K562 (cell line): ENCODE results near the gene TBX3.

ENCODE experiments used
- ETV5 ChIP-seq: sonication (generic); formaldehyde crosslinking; IDR thresholded peaks from 2 replicates; pipeline ENCODE4 v1.4.0; 2020; ENCODE audit warnings: low read depth, mild to moderate bottlenecking, missing genetic modification reagents
- IRF1 ChIP-seq: sonication (generic); formaldehyde crosslinking; IDR thresholded peaks from 2 replicates; pipeline ENCODE4 v1.8.0; 2022; ENCODE audit warnings: missing genetic modification reagents, mild to moderate bottlenecking, borderline replicate concordance
- JUND ChIP-seq, 2 experiments: IDR thresholded peaks; 2 replicates in 1 of 2; 3 replicates in 1 of 2; pipeline ENCODE4 v1.6.1; 2011; ENCODE audit warnings: borderline replicate concordance in 2 of 2, low read depth in 2 of 2, low read length in 2 of 2, improper control_type of control experiment in 1 of 2, missing biosample characterization in 1 of 2, missing genetic modification characterization in 1 of 2, missing genetic modification reagents in 1 of 2
- TCF15 ChIP-seq: fragments of 250-450 bp; sonication (Bioruptor Pico); IDR thresholded peaks from 2 replicates; pipeline ENCODE4 v1.8.0; 2022; ENCODE audit warnings: moderate library complexity, mild to moderate bottlenecking, inconsistent platforms
- TF ChIP-seq, protein P1 (sequence below), 2 experiments: IDR thresholded peaks; 2 replicates each; pipeline ENCODE4 v1.6.1; 2012; ENCODE audit warnings: improper control_type of control experiment in 2 of 2, low read depth in 2 of 2, low read length in 2 of 2, borderline replicate concordance in 1 of 2
- TF ChIP-seq, protein P2 (sequence below), 2 experiments: IDR thresholded peaks; 2 replicates each; pipeline ENCODE4 v1.6.1; 2011; ENCODE audit warnings: borderline replicate concordance in 1 of 2, control low read depth in 1 of 2, low read depth in 1 of 2, low read length in 1 of 2, mild to moderate bottlenecking in 1 of 2, mixed read lengths in 1 of 2, moderate library complexity in 1 of 2; ENCODE audit not compliant: insufficient read depth in 1 of 2, insufficient read length in 1 of 2, poor library complexity in 1 of 2, severe bottlenecking in 1 of 2; ENCODE audit errors: extremely low read depth in 1 of 2
- TF ChIP-seq, protein P3 (sequence below), 3 experiments: IDR thresholded peaks in 2 of 3; conservative IDR thresholded peaks in 1 of 3; 2 replicates each; pipeline ENCODE4 v1.5.1; 2011 to 2012; ENCODE audit warnings: low read length in 3 of 3, mild to moderate bottlenecking in 3 of 3, control low read depth in 2 of 3, improper control_type of control experiment in 1 of 3, inconsistent platforms in 1 of 3, low read depth in 1 of 3, mixed read lengths in 1 of 3, moderate library complexity in 1 of 3; ENCODE audit not compliant: insufficient read depth in 2 of 3

GRCh38 chr12:114688256-114688845 is 4.4 kb upstream of the TBX3 start:
- TF ChIP-seq, protein P1, sequence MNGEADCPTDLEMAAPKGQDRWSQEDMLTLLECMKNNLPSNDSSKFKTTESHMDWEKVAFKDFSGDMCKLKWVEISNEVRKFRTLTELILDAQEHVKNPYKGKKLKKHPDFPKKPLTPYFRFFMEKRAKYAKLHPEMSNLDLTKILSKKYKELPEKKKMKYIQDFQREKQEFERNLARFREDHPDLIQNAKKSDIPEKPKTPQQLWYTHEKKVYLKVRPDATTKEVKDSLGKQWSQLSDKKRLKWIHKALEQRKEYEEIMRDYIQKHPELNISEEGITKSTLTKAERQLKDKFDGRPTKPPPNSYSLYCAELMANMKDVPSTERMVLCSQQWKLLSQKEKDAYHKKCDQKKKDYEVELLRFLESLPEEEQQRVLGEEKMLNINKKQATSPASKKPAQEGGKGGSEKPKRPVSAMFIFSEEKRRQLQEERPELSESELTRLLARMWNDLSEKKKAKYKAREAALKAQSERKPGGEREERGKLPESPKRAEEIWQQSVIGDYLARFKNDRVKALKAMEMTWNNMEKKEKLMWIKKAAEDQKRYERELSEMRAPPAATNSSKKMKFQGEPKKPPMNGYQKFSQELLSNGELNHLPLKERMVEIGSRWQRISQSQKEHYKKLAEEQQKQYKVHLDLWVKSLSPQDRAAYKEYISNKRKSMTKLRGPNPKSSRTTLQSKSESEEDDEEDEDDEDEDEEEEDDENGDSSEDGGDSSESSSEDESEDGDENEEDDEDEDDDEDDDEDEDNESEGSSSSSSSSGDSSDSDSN (IDR thresholded peaks at IDR 0.05; ENCODE audit: borderline replicate concordance in 1 of 2, low read depth in 2 of 2, low read length in 2 of 2), result no peak
- TF ChIP-seq IRF1 (CRISPR knock-in tag) (no peak), ETV5 (no peak), JUND (IDR thresholded peaks at IDR 0.05; ENCODE audit: borderline replicate concordance, low read depth, low read length) (no peak), JUND (tag; IDR thresholded peaks at IDR 0.05; ENCODE audit: borderline replicate concordance, low read depth, low read length) (no peak), TCF15 (CRISPR knock-in tag) (no peak)
- TF ChIP-seq, protein P2, sequence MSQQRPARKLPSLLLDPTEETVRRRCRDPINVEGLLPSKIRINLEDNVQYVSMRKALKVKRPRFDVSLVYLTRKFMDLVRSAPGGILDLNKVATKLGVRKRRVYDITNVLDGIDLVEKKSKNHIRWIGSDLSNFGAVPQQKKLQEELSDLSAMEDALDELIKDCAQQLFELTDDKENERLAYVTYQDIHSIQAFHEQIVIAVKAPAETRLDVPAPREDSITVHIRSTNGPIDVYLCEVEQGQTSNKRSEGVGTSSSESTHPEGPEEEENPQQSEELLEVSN (IDR thresholded peaks at IDR 0.05; ENCODE audit: borderline replicate concordance in 1 of 2, extremely low read depth in 1 of 2, insufficient read depth in 1 of 2, insufficient read length in 1 of 2, low read depth in 1 of 2, low read length in 1 of 2, poor library complexity in 1 of 2, severe bottlenecking in 1 of 2), result no peak
- TF ChIP-seq, protein P3, sequence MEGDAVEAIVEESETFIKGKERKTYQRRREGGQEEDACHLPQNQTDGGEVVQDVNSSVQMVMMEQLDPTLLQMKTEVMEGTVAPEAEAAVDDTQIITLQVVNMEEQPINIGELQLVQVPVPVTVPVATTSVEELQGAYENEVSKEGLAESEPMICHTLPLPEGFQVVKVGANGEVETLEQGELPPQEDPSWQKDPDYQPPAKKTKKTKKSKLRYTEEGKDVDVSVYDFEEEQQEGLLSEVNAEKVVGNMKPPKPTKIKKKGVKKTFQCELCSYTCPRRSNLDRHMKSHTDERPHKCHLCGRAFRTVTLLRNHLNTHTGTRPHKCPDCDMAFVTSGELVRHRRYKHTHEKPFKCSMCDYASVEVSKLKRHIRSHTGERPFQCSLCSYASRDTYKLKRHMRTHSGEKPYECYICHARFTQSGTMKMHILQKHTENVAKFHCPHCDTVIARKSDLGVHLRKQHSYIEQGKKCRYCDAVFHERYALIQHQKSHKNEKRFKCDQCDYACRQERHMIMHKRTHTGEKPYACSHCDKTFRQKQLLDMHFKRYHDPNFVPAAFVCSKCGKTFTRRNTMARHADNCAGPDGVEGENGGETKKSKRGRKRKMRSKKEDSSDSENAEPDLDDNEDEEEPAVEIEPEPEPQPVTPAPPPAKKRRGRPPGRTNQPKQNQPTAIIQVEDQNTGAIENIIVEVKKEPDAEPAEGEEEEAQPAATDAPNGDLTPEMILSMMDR (IDR thresholded peaks at IDR 0.05 in 2 of 3, conservative IDR thresholded peaks at IDR 0.05 in 1 of 3; ENCODE audit: insufficient read depth in 2 of 3, low read depth in 1 of 3, low read length in 3 of 3), result no peak
